DND-41 (cell line): Measurements from ENCODE around the gene NEK7.
"Not testable (repeated sequence)": the region's sequence is repeated elsewhere in the genome, so short reads cannot be mapped to it uniquely, and the experiment has no call there.

Experiments
- ATAC-seq: fragments of 200-7000 bp; cut with Tn5 transposase; 3 replicates; pipeline ENCODE4 v1.9.1; 2021; ENCODE audit warnings: low read depth; ENCODE audit not compliant: insufficient read depth
- DNase-seq: peaks from one replicate; pipeline ENCODE4 v3.0.0-alpha.2; 2020
- H2AFZ ChIP-seq: 2 replicates; pipeline ENCODE4 v1.6.0; 2012; ENCODE audit warnings: low read depth, low read length
- H3K27ac ChIP-seq: 2 replicates; pipeline ENCODE4 v1.5.1; 2012; ENCODE audit warnings: low read length, inconsistent platforms
- H3K27me3 ChIP-seq: fragments of 200-600 bp; sonication (generic); 2 replicates; pipeline ENCODE4 v1.6.0; 2012; ENCODE audit warnings: low read length, mild to moderate bottlenecking, inconsistent platforms; ENCODE audit not compliant: insufficient read depth, poor library complexity
- H3K36me3 ChIP-seq: 2 replicates; pipeline ENCODE4 v1.5.1; 2012; ENCODE audit warnings: low read length, inconsistent platforms; ENCODE audit not compliant: insufficient read depth
- H3K4me1 ChIP-seq: 2 replicates; pipeline ENCODE4 v1.5.1; 2012; ENCODE audit warnings: mild to moderate bottlenecking, low read length; ENCODE audit not compliant: insufficient read depth
- H3K4me2 ChIP-seq: 2 replicates; pipeline ENCODE4 v1.6.0; 2012; ENCODE audit warnings: mild to moderate bottlenecking, moderate library complexity, low read length, inconsistent platforms; ENCODE audit not compliant: insufficient read depth
- H3K4me3 ChIP-seq, 2 experiments: fragments of 200-600 bp in 1 of 2; shearing (Covaris generic) in 1 of 2; 2 replicates each; pipeline ENCODE4 v1.5.1; 2012 to 2016; ENCODE audit warnings: inconsistent platforms in 2 of 2, low read length in 2 of 2, mild to moderate bottlenecking in 2 of 2, low read depth in 1 of 2, moderate library complexity in 1 of 2
- H3K79me2 ChIP-seq: 2 replicates; pipeline ENCODE4 v1.6.0; 2012; ENCODE audit warnings: low read length, inconsistent platforms; ENCODE audit not compliant: insufficient read depth
- H3K9ac ChIP-seq: 2 replicates; pipeline ENCODE4 v1.6.0; 2012; ENCODE audit warnings: low read depth, mild to moderate bottlenecking, inconsistent platforms, low read length, moderate library complexity
- H3K9me3 ChIP-seq: 2 replicates; pipeline ENCODE4 v1.5.1; 2012; ENCODE audit warnings: low read length, moderate library complexity, mild to moderate bottlenecking, inconsistent platforms; ENCODE audit not compliant: insufficient read depth, severe bottlenecking
- H4K20me1 ChIP-seq: 2 replicates; pipeline ENCODE4 v1.6.0; 2012; ENCODE audit warnings: low read length; ENCODE audit not compliant: insufficient read depth
- EZH2 ChIP-seq: IDR thresholded peaks from 3 replicates; pipeline ENCODE4 v1.6.1; 2012; ENCODE audit warnings: borderline replicate concordance, low read depth, mild to moderate bottlenecking, moderate library complexity, low read length, inconsistent platforms; ENCODE audit not compliant: severe bottlenecking
- TF ChIP-seq, protein P1 (sequence below): IDR thresholded peaks from 2 replicates; pipeline ENCODE4 v1.5.1; 2012; ENCODE audit warnings: borderline replicate concordance, low read length, moderate library complexity, mild to moderate bottlenecking; ENCODE audit not compliant: poor library complexity, severe bottlenecking; ENCODE audit errors: extremely low read depth

The NEK7 gene

DNA sequence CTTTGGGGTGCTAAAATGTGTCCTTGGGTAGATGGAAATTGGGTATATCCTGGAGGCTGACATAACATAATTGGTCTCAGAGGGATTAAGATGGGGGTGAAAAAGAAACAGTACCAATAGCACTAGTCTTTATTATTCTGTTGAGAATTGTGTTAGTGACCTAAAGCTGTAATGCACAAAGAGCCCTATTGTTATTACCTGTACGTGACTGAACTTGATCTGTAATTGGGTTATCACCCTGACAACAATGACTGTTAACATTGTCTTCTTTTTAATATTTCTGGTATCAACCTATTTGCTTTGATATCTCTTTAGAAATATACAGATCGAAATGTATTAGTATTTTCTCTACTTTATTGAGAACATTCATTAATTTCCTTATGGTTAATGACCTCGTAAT, 147.6 kb downstream of the NEK7 start:
- H3K36me3 ChIP-seq, result peaks cover 33% of the 10 kb centered on the region
- ATAC-seq, result no peak
- H3K27me3 ChIP-seq, result no peaks in the 10 kb centered on the region
- DNase-seq, result no peak
- no peak overlapping the region for H3K27ac ChIP-seq
- no peak overlapping the region for H3K4me2 ChIP-seq
- H3K9me3 ChIP-seq, result peaks cover 4% of the 10 kb centered on the region
- TF ChIP-seq EZH2, result no peak
- TF ChIP-seq, protein P1, sequence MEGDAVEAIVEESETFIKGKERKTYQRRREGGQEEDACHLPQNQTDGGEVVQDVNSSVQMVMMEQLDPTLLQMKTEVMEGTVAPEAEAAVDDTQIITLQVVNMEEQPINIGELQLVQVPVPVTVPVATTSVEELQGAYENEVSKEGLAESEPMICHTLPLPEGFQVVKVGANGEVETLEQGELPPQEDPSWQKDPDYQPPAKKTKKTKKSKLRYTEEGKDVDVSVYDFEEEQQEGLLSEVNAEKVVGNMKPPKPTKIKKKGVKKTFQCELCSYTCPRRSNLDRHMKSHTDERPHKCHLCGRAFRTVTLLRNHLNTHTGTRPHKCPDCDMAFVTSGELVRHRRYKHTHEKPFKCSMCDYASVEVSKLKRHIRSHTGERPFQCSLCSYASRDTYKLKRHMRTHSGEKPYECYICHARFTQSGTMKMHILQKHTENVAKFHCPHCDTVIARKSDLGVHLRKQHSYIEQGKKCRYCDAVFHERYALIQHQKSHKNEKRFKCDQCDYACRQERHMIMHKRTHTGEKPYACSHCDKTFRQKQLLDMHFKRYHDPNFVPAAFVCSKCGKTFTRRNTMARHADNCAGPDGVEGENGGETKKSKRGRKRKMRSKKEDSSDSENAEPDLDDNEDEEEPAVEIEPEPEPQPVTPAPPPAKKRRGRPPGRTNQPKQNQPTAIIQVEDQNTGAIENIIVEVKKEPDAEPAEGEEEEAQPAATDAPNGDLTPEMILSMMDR, result no peak
- no peaks in the 10 kb centered on the region for H3K4me1 ChIP-seq
- no peak overlapping the region for H2AFZ ChIP-seq
- H3K79me2 ChIP-seq, result peaks cover 13% of the 10 kb centered on the region; the same call in 1 of the 2 replicates
- no peak overlapping the region for H3K4me3 ChIP-seq
- H4K20me1 ChIP-seq, result no peaks in the 10 kb centered on the region
- H3K9ac ChIP-seq, result no peak overlapping the region

DNA sequence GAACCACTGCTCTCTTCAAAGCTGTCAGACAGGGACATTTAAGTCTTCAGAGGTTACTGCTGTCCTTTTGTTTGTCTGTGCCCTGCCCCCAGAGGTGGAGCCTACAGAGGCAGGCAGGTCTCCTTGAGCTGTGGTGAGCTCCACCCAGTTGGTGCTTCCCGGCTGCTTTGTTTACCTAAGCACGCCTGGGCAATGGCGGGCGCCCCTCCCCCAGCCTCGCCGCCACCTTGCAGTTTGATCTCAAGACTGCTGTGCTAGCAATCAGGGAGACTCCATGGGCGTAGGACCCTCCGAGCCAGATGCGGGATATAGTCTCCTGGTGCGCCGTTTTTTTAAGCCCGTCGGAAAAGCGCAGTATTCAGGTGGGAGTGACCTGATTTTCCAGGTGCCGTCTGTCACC, 158.0 kb downstream of the NEK7 start:
- not testable (repeated sequence) for H3K27me3 ChIP-seq, ATAC-seq, H4K20me1 ChIP-seq, H3K79me2 ChIP-seq, H3K27ac ChIP-seq, H2AFZ ChIP-seq, H3K4me3 ChIP-seq, H3K4me2 ChIP-seq, H3K4me1 ChIP-seq, H3K9me3 ChIP-seq, H3K9ac ChIP-seq, DNase-seq
- H3K36me3 ChIP-seq, result peaks cover 26% of the 10 kb centered on the region

DNA sequence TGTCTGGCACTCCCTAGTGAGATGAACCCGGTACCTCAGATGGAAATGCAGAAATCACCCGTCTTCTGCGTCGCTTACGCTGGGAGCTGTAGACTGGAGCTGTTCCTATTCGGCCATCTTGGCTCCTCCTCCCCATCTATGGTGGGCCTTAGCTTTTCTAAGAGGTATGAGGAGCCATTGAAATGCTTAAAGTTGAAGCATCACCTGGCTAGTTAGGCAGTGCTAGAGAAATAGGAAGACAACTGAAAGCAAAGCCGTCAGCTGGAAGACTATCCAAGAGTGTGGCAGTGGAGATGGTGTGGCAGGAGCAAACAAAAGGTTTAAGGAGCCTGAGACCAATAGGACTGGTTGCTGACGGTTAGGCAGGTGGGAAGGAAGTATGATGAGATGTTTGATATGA, 158.5 kb downstream of the NEK7 start:
- H3K4me2 ChIP-seq, ATAC-seq, H3K79me2 ChIP-seq, H3K27me3 ChIP-seq, H2AFZ ChIP-seq, H3K4me1 ChIP-seq, H4K20me1 ChIP-seq, H3K4me3 ChIP-seq, H3K27ac ChIP-seq, H3K9me3 ChIP-seq, H3K9ac ChIP-seq, DNase-seq: not testable (repeated sequence)
- H3K36me3 ChIP-seq, result peaks cover 29% of the 10 kb centered on the region

DNA sequence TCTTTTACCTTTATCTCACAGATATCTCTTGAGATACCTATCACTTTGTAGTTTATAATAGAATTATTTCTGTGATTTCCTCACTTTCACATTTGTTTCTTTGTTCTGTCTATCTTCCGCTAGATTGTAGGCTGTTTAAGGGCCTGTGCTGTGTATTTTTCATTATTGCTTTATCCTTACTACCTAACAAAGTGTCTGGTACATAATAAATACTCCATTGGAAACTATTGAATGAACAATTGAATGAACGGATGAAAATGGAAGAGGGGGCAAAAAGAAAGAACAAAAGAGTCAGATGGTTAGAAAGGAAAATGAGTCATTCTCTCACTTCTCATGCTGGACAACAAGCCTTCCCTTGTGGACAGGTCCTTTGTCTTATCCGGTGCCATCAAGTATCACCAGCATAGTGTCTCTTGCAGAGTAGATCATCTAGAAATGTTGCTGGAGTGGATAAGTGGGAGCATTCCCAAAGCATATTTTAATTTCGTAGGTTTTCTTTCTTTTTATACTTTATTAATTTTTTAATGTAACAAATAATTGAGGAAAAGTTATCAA, 159.8 kb downstream of the NEK7 start:
- Histone ChIP-seq H3K27me3 (no peaks in the 10 kb centered on the region), H3K4me3 (no peak overlapping the region), H4K20me1 (no peaks in the 10 kb centered on the region), H3K79me2 (no peaks in the 10 kb centered on the region), H3K27ac (no peak overlapping the region), H3K4me2 (no peak overlapping the region), H2AFZ (no peak overlapping the region), H3K36me3 (peaks cover 38% of the 10 kb centered on the region), H3K9me3 (no peaks in the 10 kb centered on the region), H3K9ac (no peak overlapping the region), H3K4me1 (no peaks in the 10 kb centered on the region)
- TF ChIP-seq EZH2, result no peak
- TF ChIP-seq, protein P1, result no peak
- DNase-seq (no peak), ATAC-seq (no peak)
